OCI-LY1 (cell line): Measurements from ENCODE around the gene OR52E8.

Source experiments
- H2AFZ ChIP-seq: fragments of 200-600 bp; sonication (generic), shearing (Covaris generic); 2 replicates; pipeline ENCODE4 v1.6.0; 2014; ENCODE audit warnings: antibody characterized with exemption, mild to moderate bottlenecking, low read length
- H3F3A ChIP-seq: fragments of 200-600 bp; sonication (generic), shearing (Covaris generic); 2 replicates; pipeline ENCODE4 v1.6.0; 2014; ENCODE audit warnings: mild to moderate bottlenecking, antibody characterized with exemption, low read length, moderate library complexity; ENCODE audit not compliant: insufficient read depth
- H3K27ac ChIP-seq: fragments of 200-600 bp; sonication (generic); 2 replicates; pipeline ENCODE4 v1.5.1; 2014; ENCODE audit warnings: low read length, mixed run types, mild to moderate bottlenecking, low read depth; ENCODE audit not compliant: poor library complexity, severe bottlenecking
- H3K27me3 ChIP-seq: fragments of 200-600 bp; sonication (generic); 2 replicates; pipeline ENCODE4 v1.6.0; 2014; ENCODE audit warnings: antibody characterized with exemption, mild to moderate bottlenecking, low read length, moderate library complexity; ENCODE audit not compliant: insufficient read depth
- H3K36me3 ChIP-seq: fragments of 200-600 bp; sonication (generic); 2 replicates; pipeline ENCODE4 v1.6.1; 2014; ENCODE audit warnings: mild to moderate bottlenecking, antibody characterized with exemption, low read length, moderate library complexity, mixed read lengths; ENCODE audit not compliant: insufficient read depth
- H3K4me1 ChIP-seq: fragments of 200-600 bp; sonication (generic); 2 replicates; pipeline ENCODE4 v1.5.1; 2014; ENCODE audit warnings: mild to moderate bottlenecking, low read length, moderate library complexity; ENCODE audit not compliant: insufficient read depth, severe bottlenecking
- H3K4me2 ChIP-seq: fragments of 200-600 bp; sonication (generic), shearing (Covaris generic); 2 replicates; pipeline ENCODE4 v1.6.1; 2014; ENCODE audit warnings: low read length
- H3K4me3 ChIP-seq: fragments of 200-600 bp; sonication (generic); 2 replicates; pipeline ENCODE4 v1.5.1; 2014; ENCODE audit warnings: low read length, low read depth, mild to moderate bottlenecking, mixed read lengths; ENCODE audit not compliant: poor library complexity, severe bottlenecking
- H3K79me2 ChIP-seq: fragments of 200-600 bp; shearing (Covaris generic); 2 replicates; pipeline ENCODE4 v1.6.1; 2016; ENCODE audit warnings: mixed run types, low read length, mixed read lengths; ENCODE audit not compliant: insufficient read depth
- H3K9ac ChIP-seq: fragments of 200-600 bp; sonication (generic), shearing (Covaris generic); 2 replicates; pipeline ENCODE4 v1.6.1; 2014; ENCODE audit warnings: mild to moderate bottlenecking, low read length, mixed read lengths
- H3K9me2 ChIP-seq: fragments of 200-600 bp; sonication (generic), shearing (Covaris generic); 2 replicates; pipeline ENCODE4 v1.6.1; 2014; ENCODE audit warnings: low read depth, mild to moderate bottlenecking, low read length, mixed read lengths
- H3K9me3 ChIP-seq: fragments of 200-600 bp; shearing (Covaris generic); 2 replicates; pipeline ENCODE4 v1.6.1; 2014; ENCODE audit warnings: low read length, mixed read lengths
- H4K20me1 ChIP-seq: fragments of 200-600 bp; sonication (generic), shearing (Covaris generic); 2 replicates; pipeline ENCODE4 v1.6.0; 2016; ENCODE audit warnings: mild to moderate bottlenecking, low read length; ENCODE audit not compliant: insufficient read depth
- CTCF ChIP-seq: fragments of 200-600 bp; sonication (generic), shearing (Covaris generic); IDR thresholded peaks from 2 replicates; pipeline ENCODE4 v1.5.1; 2017; ENCODE audit warnings: mild to moderate bottlenecking, antibody characterized with exemption, low read length, moderate library complexity, mixed read lengths
- EZH2 ChIP-seq: fragments of 200-600 bp; sonication (generic), shearing (Covaris generic); IDR thresholded peaks from 2 replicates; pipeline ENCODE4 v1.8.0; 2017; ENCODE audit warnings: borderline replicate concordance, mixed run types, mild to moderate bottlenecking, antibody characterized with exemption, low read length, moderate library complexity, mixed read lengths

The OR52E8 gene

GRCh38 chr11:5833446-5833845 lies 24.0 kb downstream of the OR52E8 start:
- no peak overlapping the region for H3K4me3 ChIP-seq
- no peak overlapping the region for H3K27ac ChIP-seq
- H3K27me3 ChIP-seq: no peaks in the 10 kb centered on the region
- no peaks in the 10 kb centered on the region for H3K4me1 ChIP-seq
- no peaks in the 10 kb centered on the region for H3K9me2 ChIP-seq
- no peak overlapping the region for H3K4me2 ChIP-seq
- no peaks in the 10 kb centered on the region for H4K20me1 ChIP-seq
- H3K9ac ChIP-seq: no peak overlapping the region
- H2AFZ ChIP-seq: no peak overlapping the region
- no peaks in the 10 kb centered on the region for H3K9me3 ChIP-seq
- H3F3A ChIP-seq: no peaks in the 10 kb centered on the region
- H3K36me3 ChIP-seq: no peaks in the 10 kb centered on the region
- H3K79me2 ChIP-seq: no peaks in the 10 kb centered on the region
- TF ChIP-seq EZH2 (no peak), CTCF (no peak)

GRCh38 chr11:5831196-5831829 lies 26.2 kb downstream of the OR52E8 start:
- no peaks in the 10 kb centered on the region for H3K4me1 ChIP-seq
- no peaks in the 10 kb centered on the region for H3K9me3 ChIP-seq
- H2AFZ ChIP-seq: no peak overlapping the region
- TF ChIP-seq CTCF (no peak), EZH2 (no peak)
- no peak overlapping the region for H3K4me3 ChIP-seq
- H3K4me2 ChIP-seq: no peak overlapping the region
- no peaks in the 10 kb centered on the region for H4K20me1 ChIP-seq
- no peaks in the 10 kb centered on the region for H3K36me3 ChIP-seq
- H3K27me3 ChIP-seq: no peaks in the 10 kb centered on the region
- no peaks in the 10 kb centered on the region for H3K9me2 ChIP-seq
- no peak overlapping the region for H3K9ac ChIP-seq
- no peak overlapping the region for H3K27ac ChIP-seq
- no peaks in the 10 kb centered on the region for H3F3A ChIP-seq
- no peaks in the 10 kb centered on the region for H3K79me2 ChIP-seq

GRCh38 chr11:5818245-5818886 lies 39.1 kb downstream of the OR52E8 start:
- TF ChIP-seq CTCF (no peak), EZH2 (no peak)
- Histone ChIP-seq H3K79me2 (no peaks in the 10 kb centered on the region), H3K4me3 (no peak overlapping the region), H4K20me1 (no peaks in the 10 kb centered on the region), H3K4me2 (no peak overlapping the region), H3K4me1 (no peaks in the 10 kb centered on the region), H3K36me3 (no peaks in the 10 kb centered on the region), H3F3A (no peaks in the 10 kb centered on the region), H3K9me2 (no peaks in the 10 kb centered on the region), H2AFZ (no peak overlapping the region), H3K27ac (no peak overlapping the region), H3K9me3 (no peaks in the 10 kb centered on the region), H3K27me3 (no peaks in the 10 kb centered on the region), H3K9ac (no peak overlapping the region)
